ENCODE results near the gene GALNTL6. TPM values are rescaled to one million over a fixed set of nuclear protein-coding genes. Genes with fewer than 3 reads are reported as not detected.

Gene GALNTL6
- total RNA-seq, 1 donor: not detected

- no peak for DNase-seq (ENCODE audit: low read depth)
- no peak for TF ChIP-seq CTCF (IDR thresholded peaks at IDR 0.05; ENCODE audit: insufficient read depth, low read length)
- H3K4me3 ChIP-seq (ENCODE audit: low read depth, low read length): no peak overlapping the region
Observed at GRCh38 chr4:172989984-172990820, 1177.0 kb downstream of the GALNTL6 start.

DNA sequence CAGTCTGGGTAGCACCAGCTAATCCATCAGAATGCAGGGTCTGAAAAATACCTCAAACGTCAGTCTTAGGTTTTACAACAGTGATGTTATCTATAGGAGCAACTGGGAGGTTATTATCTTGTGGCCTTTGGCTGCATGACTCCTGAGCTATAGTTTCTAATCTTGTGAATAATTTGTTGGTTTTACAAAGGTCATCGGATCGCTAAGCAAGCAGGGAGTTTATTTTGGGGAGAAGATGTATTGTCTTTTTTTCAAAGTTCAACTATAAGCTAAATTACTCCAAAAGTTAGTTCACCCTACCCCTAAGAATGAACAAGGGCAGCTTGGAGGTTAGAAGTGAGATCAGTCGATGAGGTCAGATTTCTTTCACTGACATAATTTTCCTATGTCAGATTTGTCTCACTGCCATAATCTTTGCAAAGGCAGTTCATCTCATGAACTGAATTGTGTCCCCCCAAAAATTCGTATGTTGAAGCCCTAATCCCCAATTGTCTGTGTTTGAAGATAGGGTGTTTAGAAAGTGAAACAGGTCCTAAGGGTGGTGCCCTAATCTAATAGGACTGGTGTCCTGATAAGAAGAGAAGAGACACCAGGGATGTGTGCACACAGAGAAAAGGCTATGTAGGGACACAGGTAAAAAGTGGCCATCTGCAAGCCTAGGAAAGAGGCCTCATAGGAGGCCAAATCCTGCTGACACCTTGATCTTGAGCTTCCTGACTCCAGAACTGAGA is 1179.6 kb downstream of the GALNTL6 start:
- TF ChIP-seq CTCF (IDR thresholded peaks at IDR 0.05; ENCODE audit: insufficient read depth, low read length): no peak
- no peak overlapping the region for H3K4me3 ChIP-seq (ENCODE audit: low read depth, low read length)
- no peak for DNase-seq (ENCODE audit: low read depth)

DNA sequence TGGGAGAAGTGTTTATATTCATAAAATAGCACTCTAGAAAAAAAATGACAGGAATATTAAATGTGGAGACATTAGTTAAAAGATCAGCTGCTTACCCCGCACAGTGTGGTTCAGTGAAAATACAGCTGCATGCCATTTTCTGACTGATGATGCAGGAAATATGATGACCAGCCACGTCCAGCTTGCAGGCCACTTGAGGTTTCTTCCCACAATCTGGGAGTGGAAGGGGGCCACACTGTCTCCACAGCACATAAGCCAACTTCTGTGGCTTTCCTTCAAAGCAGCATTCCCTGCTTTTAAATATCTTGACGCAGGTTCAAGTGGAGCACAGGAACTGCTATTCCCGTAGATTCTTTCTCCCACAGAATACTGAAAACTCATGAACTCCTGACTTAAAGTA is 1182.0 kb downstream of the GALNTL6 start:
- no peak for DNase-seq (ENCODE audit: low read depth)
- no peak overlapping the region for H3K4me3 ChIP-seq (ENCODE audit: low read depth, low read length)
- TF ChIP-seq CTCF (IDR thresholded peaks at IDR 0.05; ENCODE audit: insufficient read depth, low read length): no peak

DNA sequence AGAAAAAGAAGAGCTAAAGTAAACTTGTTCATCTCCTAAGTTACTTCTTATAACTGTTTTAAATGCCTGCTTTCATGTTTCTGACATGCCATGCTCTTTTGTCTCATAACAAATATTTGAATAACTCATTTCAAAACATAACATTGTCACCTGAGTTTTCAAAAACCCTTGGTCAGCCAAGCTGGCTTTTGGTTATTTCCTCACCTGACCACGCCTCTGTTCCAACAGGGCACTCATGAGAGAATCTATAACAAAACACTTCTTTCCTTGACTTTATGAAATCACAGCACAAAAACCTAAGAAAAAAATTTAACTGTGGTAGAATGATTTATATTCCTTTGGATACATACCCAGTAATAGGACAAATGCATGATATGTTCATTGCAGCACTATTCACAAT is 1182.5 kb downstream of the GALNTL6 start:
- H3K4me3 ChIP-seq (ENCODE audit: low read depth, low read length): no peak overlapping the region

DNA sequence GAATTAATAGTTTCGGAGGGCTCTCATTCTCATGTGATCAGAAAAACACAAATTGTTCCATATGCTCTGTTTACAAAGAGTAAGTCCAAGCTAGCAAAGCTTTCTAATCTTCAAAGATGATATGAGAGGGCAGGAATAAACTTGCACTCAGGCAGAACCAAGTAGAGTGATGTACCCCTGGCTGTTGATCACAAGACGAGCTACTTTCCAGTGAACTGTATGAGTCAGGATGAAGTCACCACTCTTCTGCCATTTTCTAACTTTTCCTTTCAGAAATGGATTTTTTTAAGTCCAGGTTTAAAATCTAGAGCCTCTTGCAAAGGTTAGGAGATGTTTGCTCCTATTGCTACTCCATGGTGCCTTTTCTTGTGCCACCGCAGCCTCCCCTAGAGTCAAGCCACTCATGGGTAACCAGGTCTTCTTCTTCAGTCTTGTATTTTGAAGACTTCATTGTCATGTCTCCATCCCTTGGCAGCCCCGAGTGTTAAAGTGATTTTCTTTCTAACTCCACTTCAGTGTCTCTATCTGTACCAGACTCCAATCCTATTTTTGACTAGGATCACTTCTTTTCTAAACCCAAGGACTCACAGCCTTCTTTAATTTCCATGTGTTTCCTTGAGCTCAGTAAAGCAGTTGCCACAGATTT is 1183.5 kb downstream of the GALNTL6 start:
- DNase-seq (ENCODE audit: low read depth): peak; percentile 84
- H3K4me3 ChIP-seq (ENCODE audit: low read depth, low read length): no peak overlapping the region
- TF ChIP-seq CTCF (IDR thresholded peaks at IDR 0.05; ENCODE audit: insufficient read depth, low read length): no peak

More for the DNA sequence above, 1182.5 kb downstream of the GALNTL6 start:
- DNase-seq (ENCODE audit: low read depth): no peak
- TF ChIP-seq CTCF (IDR thresholded peaks at IDR 0.05; ENCODE audit: insufficient read depth, low read length): no peak

DNA sequence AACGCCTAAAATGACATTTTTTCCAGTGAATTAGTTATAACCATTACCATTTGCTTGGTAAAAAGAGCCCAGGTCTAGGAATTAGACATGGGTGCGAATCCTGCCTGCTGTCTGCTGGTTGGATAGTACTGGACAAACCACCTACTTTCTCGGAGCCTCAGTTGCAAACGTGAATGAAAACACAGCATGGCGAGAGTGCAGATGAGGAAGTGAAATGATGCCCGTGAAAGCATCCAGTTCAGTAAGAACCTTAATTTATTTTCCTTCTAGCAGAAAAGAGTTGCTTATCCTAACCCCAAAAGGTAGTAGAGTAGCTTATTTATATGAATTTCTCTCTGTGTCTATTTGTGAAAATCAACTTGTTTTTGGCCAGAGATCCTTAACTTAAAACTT is 1184.0 kb downstream of the GALNTL6 start:
- no peak for DNase-seq (ENCODE audit: low read depth)
- no peak overlapping the region for H3K4me3 ChIP-seq (ENCODE audit: low read depth, low read length)
- no peak for TF ChIP-seq CTCF (IDR thresholded peaks at IDR 0.05; ENCODE audit: insufficient read depth, low read length)
